DMS 273 treated with DMSO at 0.1 percent for 48 hours (cell line): Measurements from ENCODE around the gene SALL3.

Source experiments
- DNase-seq: peaks from one replicate; lab custom pipeline; 2025; lab: John Stamatoyannopoulos, UW

The SALL3 gene

GRCh38 chr18:78965917-78966792, 13.5 kb upstream of the SALL3 start:
- DNase-seq: no peak

- no peak for DNase-seq
Measured at GRCh38 chr18:78966793-78967106, 12.9 kb upstream of the SALL3 start.

GRCh38 chr18:78967692-78968091, 11.9 kb upstream of the SALL3 start:
- DNase-seq: no peak

- no peak for DNase-seq
Measured at GRCh38 chr18:78969574-78970315, 9.9 kb upstream of the SALL3 start.

GRCh38 chr18:78970774-78971333, 8.8 kb upstream of the SALL3 start:
- no peak for DNase-seq

- DNase-seq: no peak
Measured at GRCh38 chr18:78971511-78972245, 7.9 kb upstream of the SALL3 start.

- no peak for DNase-seq
Measured at GRCh38 chr18:78972385-78972918, 7.2 kb upstream of the SALL3 start.

GRCh38 chr18:78972930-78973331, 6.7 kb upstream of the SALL3 start:
- DNase-seq: no peak

GRCh38 chr18:78973357-78974083, 6.1 kb upstream of the SALL3 start:
- DNase-seq: no peak

- no peak for DNase-seq
Measured at GRCh38 chr18:78974115-78974761, 5.4 kb upstream of the SALL3 start.

- DNase-seq: no peak
Measured at GRCh38 chr18:78975292-78975691, 4.3 kb upstream of the SALL3 start.

- no peak for DNase-seq
Measured at GRCh38 chr18:78975699-78976335, 3.8 kb upstream of the SALL3 start.

- DNase-seq: no peak
Measured at GRCh38 chr18:78976765-78977636, 2.6 kb upstream of the SALL3 start.

- no peak for DNase-seq
Measured at GRCh38 chr18:78977637-78978348, 1.8 kb upstream of the SALL3 start.

GRCh38 chr18:78978349-78979055, 1.1 kb upstream of the SALL3 start:
- no peak for DNase-seq

- DNase-seq: no peak
Measured at GRCh38 chr18:78979056-78979729, 425 bp upstream of the SALL3 start.

GRCh38 chr18:78980279-78980771, 707 bp downstream of the SALL3 start:
- no peak for DNase-seq
